Measurements from ENCODE around the gene SLC2A1. TPM values are rescaled to one million over a fixed set of nuclear protein-coding genes. Genes with fewer than 3 reads are reported as not detected.

The SLC2A1 gene
- total and polyA plus RNA-seq, 12 donors: 4.6 to 123 (median 24.3) TPM

DNA sequence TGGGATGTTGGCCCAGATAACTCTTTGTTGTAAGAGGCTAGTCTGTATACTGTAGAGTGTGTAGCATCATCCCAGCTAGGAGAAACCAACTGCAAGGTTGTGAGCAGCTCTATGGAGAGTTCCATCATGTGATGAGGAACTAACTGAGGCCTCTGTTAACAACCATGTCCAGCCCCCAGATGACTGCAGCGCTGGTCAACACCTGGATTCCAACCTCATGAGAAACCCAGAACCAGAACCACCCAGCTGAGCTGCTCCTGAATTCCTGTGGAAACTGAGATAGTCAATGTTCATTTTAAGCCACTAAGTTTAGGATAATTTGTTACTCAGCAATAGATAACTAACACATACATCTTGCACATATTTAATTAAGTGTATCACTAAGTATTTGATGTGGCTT, 41.6 kb upstream of the SLC2A1 start:
- no peak for DNase-seq
- intact Hi-C loops (cut with DNase I): no loop called here
- Histone ChIP-seq H3K4me3 (no peak overlapping the region), H3K4me1 (replicated peaks in 1 of 2) (no peaks in the 10 kb centered on the region), H3K27me3 (no peaks in the 10 kb centered on the region), H3K9me3 (replicated peaks in 1 of 3) (no peaks in the 10 kb centered on the region), H3K36me3 (replicated peaks in 1 of 2) (no peaks in the 10 kb centered on the region), H3K27ac (no peak overlapping the region)
- WGBS, 4 donors: 90 to 100% (median 97%) methylated on average over 1 of the region's 1 CpG
- TF ChIP-seq POLR2A (IDR thresholded peaks at IDR 0.05): no peak
- TF ChIP-seq, protein P1, sequence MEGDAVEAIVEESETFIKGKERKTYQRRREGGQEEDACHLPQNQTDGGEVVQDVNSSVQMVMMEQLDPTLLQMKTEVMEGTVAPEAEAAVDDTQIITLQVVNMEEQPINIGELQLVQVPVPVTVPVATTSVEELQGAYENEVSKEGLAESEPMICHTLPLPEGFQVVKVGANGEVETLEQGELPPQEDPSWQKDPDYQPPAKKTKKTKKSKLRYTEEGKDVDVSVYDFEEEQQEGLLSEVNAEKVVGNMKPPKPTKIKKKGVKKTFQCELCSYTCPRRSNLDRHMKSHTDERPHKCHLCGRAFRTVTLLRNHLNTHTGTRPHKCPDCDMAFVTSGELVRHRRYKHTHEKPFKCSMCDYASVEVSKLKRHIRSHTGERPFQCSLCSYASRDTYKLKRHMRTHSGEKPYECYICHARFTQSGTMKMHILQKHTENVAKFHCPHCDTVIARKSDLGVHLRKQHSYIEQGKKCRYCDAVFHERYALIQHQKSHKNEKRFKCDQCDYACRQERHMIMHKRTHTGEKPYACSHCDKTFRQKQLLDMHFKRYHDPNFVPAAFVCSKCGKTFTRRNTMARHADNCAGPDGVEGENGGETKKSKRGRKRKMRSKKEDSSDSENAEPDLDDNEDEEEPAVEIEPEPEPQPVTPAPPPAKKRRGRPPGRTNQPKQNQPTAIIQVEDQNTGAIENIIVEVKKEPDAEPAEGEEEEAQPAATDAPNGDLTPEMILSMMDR (IDR thresholded peaks at IDR 0.05): no peak

DNA sequence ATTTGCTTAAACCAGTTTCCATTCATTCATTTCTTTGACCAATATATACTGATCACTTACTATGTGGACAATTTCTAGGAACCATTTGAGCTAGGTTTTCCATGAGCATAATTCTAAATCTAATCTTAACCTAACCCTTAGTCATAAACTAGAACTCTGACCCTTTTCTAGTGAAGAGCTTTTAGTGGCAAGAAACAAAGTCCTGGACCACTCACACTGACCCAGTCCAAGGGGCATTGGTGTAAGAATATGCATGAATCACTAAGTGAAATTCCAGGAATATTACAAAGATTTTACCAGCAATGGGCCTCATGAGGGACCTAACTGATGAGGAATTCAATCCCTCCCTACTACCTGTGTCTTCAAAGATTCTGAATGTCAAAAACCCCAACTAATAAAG, 40.6 kb upstream of the SLC2A1 start:
- no peaks in the 10 kb centered on the region for H3K4me1 ChIP-seq (replicated peaks in 1 of 2)
- intact Hi-C loops (cut with DNase I): no loop called here
- TF ChIP-seq POLR2A (IDR thresholded peaks at IDR 0.05): no peak
- TF ChIP-seq, protein P1 (IDR thresholded peaks at IDR 0.05): no peak
- H3K27ac ChIP-seq: no peak overlapping the region
- DNase-seq: no peak
- H3K4me3 ChIP-seq: no peak overlapping the region
- no peaks in the 10 kb centered on the region for H3K36me3 ChIP-seq (replicated peaks in 1 of 2)
- no peaks in the 10 kb centered on the region for H3K9me3 ChIP-seq (replicated peaks in 1 of 3)
- no peaks in the 10 kb centered on the region for H3K27me3 ChIP-seq

DNA sequence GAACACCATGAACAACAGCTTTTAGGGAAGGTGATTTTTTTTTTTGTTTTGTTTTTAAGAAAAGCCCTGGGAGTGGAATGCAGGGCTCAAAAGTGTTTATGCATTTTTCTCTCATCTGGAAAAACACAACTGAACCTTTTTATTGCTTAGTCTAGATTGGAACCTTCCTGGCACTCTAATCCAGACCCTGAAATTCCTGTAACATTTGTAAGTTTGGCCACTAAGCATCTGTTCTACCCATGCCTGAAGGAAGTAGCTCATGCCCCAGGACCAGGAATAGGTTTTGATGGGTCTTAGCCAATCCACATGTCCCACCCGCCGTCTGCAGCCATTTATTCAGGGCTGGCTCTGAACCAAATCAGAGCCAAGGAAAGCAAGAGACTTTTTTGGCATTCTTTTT, 39.7 kb upstream of the SLC2A1 start:
- intact Hi-C loops (cut with DNase I): no loop called here
- Histone ChIP-seq H3K9me3 (replicated peaks in 1 of 3) (no peaks in the 10 kb centered on the region), H3K4me1 (replicated peaks in 1 of 2) (no peaks in the 10 kb centered on the region), H3K36me3 (replicated peaks in 1 of 2) (no peaks in the 10 kb centered on the region), H3K27ac (no peak overlapping the region), H3K4me3 (no peak overlapping the region), H3K27me3 (no peaks in the 10 kb centered on the region)
- WGBS, 4 donors: 59 to 70% (median 67%) methylated on average over 2 of the region's 2 CpGs
- no peak for DNase-seq
- TF ChIP-seq, protein P1 (IDR thresholded peaks at IDR 0.05): no peak
- no peak for TF ChIP-seq POLR2A (IDR thresholded peaks at IDR 0.05)

DNA sequence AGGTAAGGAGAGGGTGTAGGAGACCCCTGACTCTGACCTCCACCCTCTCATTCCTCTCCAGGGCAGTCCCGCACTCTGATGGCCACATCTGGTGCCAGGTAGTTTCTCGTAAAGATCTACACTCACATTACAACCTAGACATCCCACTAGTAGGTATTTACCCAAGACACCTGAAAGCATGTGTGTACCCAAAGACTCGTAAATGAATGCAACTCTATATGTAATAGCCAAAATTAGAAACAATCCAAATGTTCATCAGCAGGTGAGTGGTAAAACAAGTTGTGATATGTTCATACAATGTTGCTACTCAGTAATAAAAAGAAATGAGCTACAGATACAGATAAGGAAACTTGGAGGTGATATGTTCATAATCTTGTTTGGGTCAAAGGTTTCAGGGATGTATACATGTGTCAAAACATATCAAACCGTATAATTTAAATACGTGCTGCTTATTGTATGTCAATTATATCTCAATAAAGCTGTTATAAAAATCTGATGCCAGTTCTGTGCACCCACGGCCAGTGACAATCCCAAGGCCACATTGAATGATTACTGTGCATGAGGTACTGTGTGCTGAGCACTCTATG, 37.8 kb upstream of the SLC2A1 start:
- no peak overlapping the region for H3K27ac ChIP-seq
- intact Hi-C loops (cut with DNase I): no loop called here
- no peaks in the 10 kb centered on the region for H3K27me3 ChIP-seq
- no peaks in the 10 kb centered on the region for H3K36me3 ChIP-seq (replicated peaks in 1 of 2)
- 72 to 87% (median 75%) methylated on average over 6 of the region's 6 CpGs for WGBS, 4 donors
- no peaks in the 10 kb centered on the region for H3K4me1 ChIP-seq (replicated peaks in 1 of 2)
- no peaks in the 10 kb centered on the region for H3K9me3 ChIP-seq (replicated peaks in 1 of 3)
- TF ChIP-seq, protein P1 (IDR thresholded peaks at IDR 0.05): no peak
- TF ChIP-seq POLR2A (IDR thresholded peaks at IDR 0.05): no peak
- H3K4me3 ChIP-seq: no peak overlapping the region
- no peak for DNase-seq
